ENCODE measurements around the gene EYS. TPM values are rescaled to one million over a fixed set of nuclear protein-coding genes. Genes with fewer than 3 reads are reported as not detected.

EYS gene
- total and polyA plus RNA-seq, 2 of the 13 experiments (the other 11 are each of a cell fraction or from before 2014, with no cell fraction given) = 0.04 to 0.07 TPM

DNA sequence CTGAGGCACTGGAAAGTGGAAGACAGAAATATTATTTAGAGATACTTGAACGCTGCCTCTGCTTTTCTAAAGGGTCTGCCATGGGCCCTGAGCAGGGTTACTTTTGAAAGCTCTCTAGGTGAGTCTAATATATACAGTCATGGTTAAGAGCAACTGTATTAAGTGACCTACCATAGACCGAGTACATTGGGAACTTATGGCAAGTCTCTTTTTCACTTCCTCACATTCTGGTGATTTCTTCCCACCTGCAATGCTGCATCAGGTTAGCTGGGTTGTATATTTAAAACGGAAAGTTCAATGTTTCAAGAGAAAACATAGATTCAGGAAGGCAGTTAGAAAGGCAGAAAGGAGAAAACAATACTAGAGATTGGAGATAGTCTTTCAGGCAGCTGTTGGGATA is 1916.7 kb downstream of the EYS start:
- no peak overlapping the region for H3K4me2 ChIP-seq (ENCODE audit: low read depth, low read length)
- H3K9me3 ChIP-seq (ENCODE audit: low read length) = no peaks in the 10 kb centered on the region
- no peak overlapping the region for H3K9ac ChIP-seq (ENCODE audit: insufficient read depth, low read depth, low read length)
- DNase-seq (ENCODE audit: low spot score) (no peak), FAIRE-seq (no peak), ATAC-seq (no peak)
- peaks cover 8% of the 10 kb centered on the region for H3K4me1 ChIP-seq (ENCODE audit: insufficient read depth, low read length)
- WGBS (ENCODE audit: low lambda C conversion rate) = 36% methylated on average over 3 of the region's 3 CpGs
- no peaks in the 10 kb centered on the region for H3K27me3 ChIP-seq (ENCODE audit: control insufficient read depth in 1 of 2, insufficient read depth in 2 of 2, low read length in 2 of 2)
- no peaks in the 10 kb centered on the region for H4K20me1 ChIP-seq (ENCODE audit: insufficient read depth, low read length)
- H3K36me3 ChIP-seq (replicated peaks in 1 of 2; ENCODE audit: control insufficient read depth in 1 of 2, insufficient read depth in 2 of 2, low read length in 2 of 2) = no peaks in the 10 kb centered on the region
- POLR2A ChIA-PET = no interaction called here
- H2AFZ ChIP-seq (ENCODE audit: low read length) = no peak overlapping the region
- no TSS peak for BruUV-seq (replicated peaks)
- no peaks in the 10 kb centered on the region for H3K79me2 ChIP-seq (ENCODE audit: insufficient read depth, low read length)
- CTCF ChIA-PET (ENCODE audit: low intra/inter-chr PET ratio, low total read pairs) = no interaction called here
- intact Hi-C loops (cut with micrococcal nuclease; ENCODE audit: unreplicated experiment) (no loop called here), in situ Hi-C loops (cut with HindIII; ENCODE audit: extremely low pct_ligation_motif_present, low pct_unique_long_range_greater_than_20kb) (loop anchor here (10.0 kb wide), 1 partner anchor 446 kb away; no protein-coding TSS in a partner anchor)
- H3K4me3 ChIP-seq (replicated peaks in 1 of 3; ENCODE audit: insufficient read depth in 1 of 3, low read depth in 2 of 3, low read length in 3 of 3) = no peak overlapping the region
- TF ChIP-seq, protein P1, sequence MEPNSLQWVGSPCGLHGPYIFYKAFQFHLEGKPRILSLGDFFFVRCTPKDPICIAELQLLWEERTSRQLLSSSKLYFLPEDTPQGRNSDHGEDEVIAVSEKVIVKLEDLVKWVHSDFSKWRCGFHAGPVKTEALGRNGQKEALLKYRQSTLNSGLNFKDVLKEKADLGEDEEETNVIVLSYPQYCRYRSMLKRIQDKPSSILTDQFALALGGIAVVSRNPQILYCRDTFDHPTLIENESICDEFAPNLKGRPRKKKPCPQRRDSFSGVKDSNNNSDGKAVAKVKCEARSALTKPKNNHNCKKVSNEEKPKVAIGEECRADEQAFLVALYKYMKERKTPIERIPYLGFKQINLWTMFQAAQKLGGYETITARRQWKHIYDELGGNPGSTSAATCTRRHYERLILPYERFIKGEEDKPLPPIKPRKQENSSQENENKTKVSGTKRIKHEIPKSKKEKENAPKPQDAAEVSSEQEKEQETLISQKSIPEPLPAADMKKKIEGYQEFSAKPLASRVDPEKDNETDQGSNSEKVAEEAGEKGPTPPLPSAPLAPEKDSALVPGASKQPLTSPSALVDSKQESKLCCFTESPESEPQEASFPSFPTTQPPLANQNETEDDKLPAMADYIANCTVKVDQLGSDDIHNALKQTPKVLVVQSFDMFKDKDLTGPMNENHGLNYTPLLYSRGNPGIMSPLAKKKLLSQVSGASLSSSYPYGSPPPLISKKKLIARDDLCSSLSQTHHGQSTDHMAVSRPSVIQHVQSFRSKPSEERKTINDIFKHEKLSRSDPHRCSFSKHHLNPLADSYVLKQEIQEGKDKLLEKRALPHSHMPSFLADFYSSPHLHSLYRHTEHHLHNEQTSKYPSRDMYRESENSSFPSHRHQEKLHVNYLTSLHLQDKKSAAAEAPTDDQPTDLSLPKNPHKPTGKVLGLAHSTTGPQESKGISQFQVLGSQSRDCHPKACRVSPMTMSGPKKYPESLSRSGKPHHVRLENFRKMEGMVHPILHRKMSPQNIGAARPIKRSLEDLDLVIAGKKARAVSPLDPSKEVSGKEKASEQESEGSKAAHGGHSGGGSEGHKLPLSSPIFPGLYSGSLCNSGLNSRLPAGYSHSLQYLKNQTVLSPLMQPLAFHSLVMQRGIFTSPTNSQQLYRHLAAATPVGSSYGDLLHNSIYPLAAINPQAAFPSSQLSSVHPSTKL (CRISPR knock-in tag; IDR thresholded peaks at IDR 0.05) = no peak
- TF ChIP-seq PHF20 (CRISPR knock-in tag; IDR thresholded peaks at IDR 0.05) = no peak
- no peak overlapping the region for H3K27ac ChIP-seq (ENCODE audit: extremely low read length, insufficient read depth, low read length)

DNA sequence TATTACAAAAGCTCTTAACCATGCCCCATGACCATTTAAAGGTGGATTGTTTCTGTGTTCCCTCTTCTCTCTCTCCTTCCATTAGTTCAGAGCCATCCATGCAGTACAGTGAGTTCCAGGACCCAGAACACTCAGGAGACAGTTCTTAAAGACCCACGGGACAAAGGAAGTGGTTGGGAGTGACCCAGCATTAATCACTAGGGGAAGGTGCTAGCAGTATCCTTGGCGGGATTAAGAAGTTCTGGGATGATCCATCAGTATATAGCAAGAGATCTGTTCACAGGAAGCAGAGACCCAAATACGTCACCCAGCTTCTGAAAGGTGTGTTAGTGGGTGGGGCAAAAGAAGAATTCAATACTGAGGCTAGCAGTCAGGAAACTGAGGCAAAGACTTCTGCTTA is 1917.3 kb downstream of the EYS start:
- ATAC-seq = no peak
- TF ChIP-seq ZNF251 (CRISPR knock-in tag; IDR thresholded peaks at IDR 0.05) (no peak), ETV6 (CRISPR knock-in tag; conservative IDR thresholded peaks at IDR 0.05) (no peak), ZNF879 (CRISPR knock-in tag; IDR thresholded peaks at IDR 0.05) (no peak), ZNF816 (CRISPR knock-in tag; IDR thresholded peaks at IDR 0.05; ENCODE audit: borderline replicate concordance) (no peak), ELF3 (CRISPR knock-in tag; IDR thresholded peaks at IDR 0.05) (no peak), ZSCAN29 (CRISPR knock-in tag; conservative IDR thresholded peaks at IDR 0.05) (no peak), MIXL1 (CRISPR knock-in tag; IDR thresholded peaks at IDR 0.05) (no peak), ISL2 (CRISPR knock-in tag; IDR thresholded peaks at IDR 0.05) (no peak), KLF13 (CRISPR knock-in tag; IDR thresholded peaks at IDR 0.05) (no peak), RXRA (CRISPR knock-in tag; IDR thresholded peaks at IDR 0.05) (no peak)
- TF ChIP-seq, protein P2, sequence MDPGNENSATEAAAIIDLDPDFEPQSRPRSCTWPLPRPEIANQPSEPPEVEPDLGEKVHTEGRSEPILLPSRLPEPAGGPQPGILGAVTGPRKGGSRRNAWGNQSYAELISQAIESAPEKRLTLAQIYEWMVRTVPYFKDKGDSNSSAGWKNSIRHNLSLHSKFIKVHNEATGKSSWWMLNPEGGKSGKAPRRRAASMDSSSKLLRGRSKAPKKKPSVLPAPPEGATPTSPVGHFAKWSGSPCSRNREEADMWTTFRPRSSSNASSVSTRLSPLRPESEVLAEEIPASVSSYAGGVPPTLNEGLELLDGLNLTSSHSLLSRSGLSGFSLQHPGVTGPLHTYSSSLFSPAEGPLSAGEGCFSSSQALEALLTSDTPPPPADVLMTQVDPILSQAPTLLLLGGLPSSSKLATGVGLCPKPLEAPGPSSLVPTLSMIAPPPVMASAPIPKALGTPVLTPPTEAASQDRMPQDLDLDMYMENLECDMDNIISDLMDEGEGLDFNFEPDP (CRISPR knock-in tag; conservative IDR thresholded peaks at IDR 0.05) = no peak
- TF ChIP-seq, protein P3, sequence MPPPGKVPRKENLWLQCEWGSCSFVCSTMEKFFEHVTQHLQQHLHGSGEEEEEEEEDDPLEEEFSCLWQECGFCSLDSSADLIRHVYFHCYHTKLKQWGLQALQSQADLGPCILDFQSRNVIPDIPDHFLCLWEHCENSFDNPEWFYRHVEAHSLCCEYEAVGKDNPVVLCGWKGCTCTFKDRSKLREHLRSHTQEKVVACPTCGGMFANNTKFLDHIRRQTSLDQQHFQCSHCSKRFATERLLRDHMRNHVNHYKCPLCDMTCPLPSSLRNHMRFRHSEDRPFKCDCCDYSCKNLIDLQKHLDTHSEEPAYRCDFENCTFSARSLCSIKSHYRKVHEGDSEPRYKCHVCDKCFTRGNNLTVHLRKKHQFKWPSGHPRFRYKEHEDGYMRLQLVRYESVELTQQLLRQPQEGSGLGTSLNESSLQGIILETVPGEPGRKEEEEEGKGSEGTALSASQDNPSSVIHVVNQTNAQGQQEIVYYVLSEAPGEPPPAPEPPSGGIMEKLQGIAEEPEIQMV (CRISPR knock-in tag; IDR thresholded peaks at IDR 0.05; ENCODE audit: low read depth) = no peak

More for the DNA sequence above, 1917.3 kb downstream of the EYS start:
- H4K20me1 ChIP-seq (ENCODE audit: insufficient read depth, low read length) = no peaks in the 10 kb centered on the region
- H3K36me3 ChIP-seq (replicated peaks in 1 of 2; ENCODE audit: control insufficient read depth in 1 of 2, insufficient read depth in 2 of 2, low read length in 2 of 2) = no peaks in the 10 kb centered on the region
- intact Hi-C loops (cut with micrococcal nuclease; ENCODE audit: unreplicated experiment) = no loop called here
- DNase-seq (ENCODE audit: low spot score) (no peak), FAIRE-seq (no peak)
- 44% methylated on average over 3 of the region's 3 CpGs for WGBS (ENCODE audit: low lambda C conversion rate)
- POLR2A ChIA-PET = no interaction called here
- no peak overlapping the region for H2AFZ ChIP-seq (ENCODE audit: low read length)
- CTCF ChIA-PET (ENCODE audit: low intra/inter-chr PET ratio, low total read pairs) = no interaction called here
- in situ Hi-C loops (cut with HindIII; ENCODE audit: extremely low pct_ligation_motif_present, low pct_unique_long_range_greater_than_20kb) = loop anchor here (10.0 kb wide), 1 partner anchor 445 kb away; no protein-coding TSS in a partner anchor
- no peak overlapping the region for H3K27ac ChIP-seq (ENCODE audit: extremely low read length, insufficient read depth, low read length)
- H3K4me3 ChIP-seq (replicated peaks in 1 of 3; ENCODE audit: insufficient read depth in 1 of 3, low read depth in 2 of 3, low read length in 3 of 3) = no peak overlapping the region
- no peaks in the 10 kb centered on the region for H3K9me3 ChIP-seq (ENCODE audit: low read length)
- no peaks in the 10 kb centered on the region for H3K27me3 ChIP-seq (ENCODE audit: control insufficient read depth in 1 of 2, insufficient read depth in 2 of 2, low read length in 2 of 2)
- peaks cover 8% of the 10 kb centered on the region for H3K4me1 ChIP-seq (ENCODE audit: insufficient read depth, low read length)
- no peak overlapping the region for H3K4me2 ChIP-seq (ENCODE audit: low read depth, low read length)
- BruUV-seq (replicated peaks) = no TSS peak
- no peak overlapping the region for H3K9ac ChIP-seq (ENCODE audit: insufficient read depth, low read depth, low read length)
- no peaks in the 10 kb centered on the region for H3K79me2 ChIP-seq (ENCODE audit: insufficient read depth, low read length)

All from HepG2 (cell line).